Neutrophil (primary cell): ENCODE results near the gene CERS6.
"Not testable (repeated sequence)": the region's sequence is repeated elsewhere in the genome, so short reads cannot be mapped to it uniquely, and the experiment has no call there.

Experiments
- H3K27ac ChIP-seq: fragments of 200-600 bp; sonication (generic); 2 replicates; pipeline ENCODE4 v1.5.1; 2016; ENCODE audit warnings: mild to moderate bottlenecking, moderate library complexity
- H3K27me3 ChIP-seq: fragments of 200-600 bp; sonication (generic); 2 replicates; pipeline ENCODE4 v1.6.0; 2016; ENCODE audit warnings: mild to moderate bottlenecking
- H3K36me3 ChIP-seq: fragments of 200-600 bp; sonication (generic); 2 replicates; pipeline ENCODE4 v1.5.1; 2017
- H3K4me1 ChIP-seq, 2 experiments: fragments of 200-600 bp in 1 of 2; sonication (generic) in 1 of 2; 1 replicate in 1 of 2; 2 replicates in 1 of 2; pipeline versions ENCODE4 v1.5.1 to v1.6.1; 2013 to 2016; ENCODE audit warnings: low read depth in 1 of 2, low read length in 1 of 2, mild to moderate bottlenecking in 1 of 2, moderate library complexity in 1 of 2; ENCODE audit not compliant: control insufficient read depth in 1 of 2, insufficient read depth in 1 of 2
- H3K4me3 ChIP-seq, 2 experiments: fragments of 200-600 bp in 1 of 2; sonication (generic) in 1 of 2; 1 replicate in 1 of 2; 2 replicates in 1 of 2; pipeline ENCODE4 v1.5.1; 2013 to 2016; ENCODE audit warnings: low read depth in 1 of 2, low read length in 1 of 2, mild to moderate bottlenecking in 1 of 2, moderate library complexity in 1 of 2
- H3K9me3 ChIP-seq: fragments of 200-600 bp; sonication (generic); 2 replicates; pipeline ENCODE4 v1.5.1; 2016
- CTCF ChIP-seq: fragments of 200-600 bp; sonication (generic); IDR thresholded peaks from 2 replicates; pipeline ENCODE4 v1.5.1; 2016; ENCODE audit warnings: antibody characterized with exemption

The CERS6 gene

GRCh38 chr2:168499500-168499899 lies 43.4 kb downstream of the CERS6 start:
- peaks cover 11% of the 10 kb centered on the region for H3K9me3 ChIP-seq
- no peak overlapping the region for H3K4me3 ChIP-seq
- H3K27ac ChIP-seq, result peak overlapping the region; percentile 70
- H3K27me3 ChIP-seq, result no peaks in the 10 kb centered on the region
- TF ChIP-seq CTCF, result no peak
- H3K36me3 ChIP-seq, result no peaks in the 10 kb centered on the region
- H3K4me1 ChIP-seq, result peaks cover 31 to 32% of the 10 kb centered on the region in 2 experiments

- Histone ChIP-seq H3K4me3 (no peak overlapping the region), H3K4me1 (peaks cover 31 to 32% of the 10 kb centered on the region in 2 experiments), H3K36me3 (no peaks in the 10 kb centered on the region), H3K9me3 (peaks cover 11% of the 10 kb centered on the region), H3K27ac (peak overlapping the region; percentile 70), H3K27me3 (no peaks in the 10 kb centered on the region)
- TF ChIP-seq CTCF, result no peak
Measured at GRCh38 chr2:168500516-168500915, 44.4 kb downstream of the CERS6 start.

- Histone ChIP-seq H3K4me3 (no peak overlapping the region), H3K27ac (no peak overlapping the region), H3K4me1 (peaks cover 31 to 34% of the 10 kb centered on the region in 2 experiments), H3K36me3 (no peaks in the 10 kb centered on the region), H3K9me3 (peaks cover 11% of the 10 kb centered on the region), H3K27me3 (no peaks in the 10 kb centered on the region)
- TF ChIP-seq CTCF, result no peak
Measured at GRCh38 chr2:168501466-168502065, 45.5 kb downstream of the CERS6 start.

GRCh38 chr2:168502852-168503251 lies 46.8 kb downstream of the CERS6 start:
- H3K27me3 ChIP-seq, H3K4me3 ChIP-seq, H3K36me3 ChIP-seq, H3K27ac ChIP-seq: not testable (repeated sequence)
- Histone ChIP-seq H3K9me3 (peaks cover 11% of the 10 kb centered on the region), H3K4me1 (peaks cover 24 to 38% of the 10 kb centered on the region in 2 experiments)

- Histone ChIP-seq H3K27ac (no peak overlapping the region), H3K27me3 (no peaks in the 10 kb centered on the region), H3K9me3 (peaks cover 11% of the 10 kb centered on the region), H3K4me1 (peaks cover 13 to 28% of the 10 kb centered on the region in 2 experiments), H3K36me3 (no peaks in the 10 kb centered on the region), H3K4me3 (no peak overlapping the region)
- TF ChIP-seq CTCF, result no peak
Measured at GRCh38 chr2:168503901-168504300, 47.8 kb downstream of the CERS6 start.

GRCh38 chr2:168504323-168504722 lies 48.3 kb downstream of the CERS6 start:
- Histone ChIP-seq H3K4me1 (peaks cover 9 to 24% of the 10 kb centered on the region in 2 experiments), H3K9me3 (peaks cover 11% of the 10 kb centered on the region), H3K4me3 (no peak overlapping the region), H3K36me3 (no peaks in the 10 kb centered on the region), H3K27me3 (no peaks in the 10 kb centered on the region), H3K27ac (no peak overlapping the region)
- TF ChIP-seq CTCF, result no peak
